SH-SY5Y (cell line): ENCODE measurements around the gene EMX2.

Experiments
- GATA2 ChIP-seq: IDR thresholded peaks from 2 replicates; pipeline ENCODE4 v1.6.1; 2011; ENCODE audit warnings: mild to moderate bottlenecking, low read depth, low read length
- GATA3 ChIP-seq: IDR thresholded peaks from 2 replicates; pipeline ENCODE4 v1.6.1; 2011; ENCODE audit warnings: low read depth, mild to moderate bottlenecking, low read length, moderate library complexity

EMX2 gene

DNA sequence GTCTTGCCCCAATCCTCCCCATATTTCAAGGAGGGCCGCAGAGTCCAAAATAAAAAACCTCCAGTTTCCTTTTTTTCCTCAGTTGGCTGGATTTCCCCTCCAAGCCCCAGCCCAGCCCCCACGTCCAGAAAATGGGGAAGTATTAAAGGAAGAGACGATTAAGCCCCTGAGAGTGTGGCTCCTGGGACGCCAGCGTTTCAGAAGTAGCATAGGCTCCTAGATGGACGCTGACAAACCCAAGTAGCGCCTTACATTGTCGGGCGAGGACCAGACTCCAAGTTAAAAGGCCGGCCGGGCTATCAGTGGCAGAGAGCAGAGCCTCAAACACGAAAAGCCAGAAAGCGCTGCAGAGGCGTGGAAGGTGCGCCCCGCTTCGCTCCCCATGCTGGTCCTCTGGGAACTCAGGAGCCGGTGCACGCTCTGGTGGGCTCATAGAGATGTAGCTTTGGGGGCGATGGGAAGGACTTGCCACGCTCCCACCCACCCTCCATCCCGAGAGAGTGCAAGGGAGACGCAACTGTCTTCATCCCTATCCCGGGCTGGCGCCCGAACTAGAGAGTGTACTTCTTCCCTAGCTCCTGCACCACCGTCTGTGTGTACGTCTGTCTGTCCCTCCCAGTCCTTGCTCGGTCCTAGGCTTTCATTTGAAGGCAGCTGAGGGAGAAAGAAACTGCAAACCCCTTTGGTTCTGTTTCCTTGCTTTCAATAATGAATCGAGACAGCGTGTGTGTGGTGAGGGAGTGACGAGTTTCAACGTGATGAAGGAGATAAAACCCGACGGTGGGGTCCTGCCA lies 6.3 kb upstream of the EMX2 start:
- TF ChIP-seq GATA3 (no peak), GATA2 (0 out of 2 replicates have a peak, but pooled peaks have one; percentile 22)

DNA sequence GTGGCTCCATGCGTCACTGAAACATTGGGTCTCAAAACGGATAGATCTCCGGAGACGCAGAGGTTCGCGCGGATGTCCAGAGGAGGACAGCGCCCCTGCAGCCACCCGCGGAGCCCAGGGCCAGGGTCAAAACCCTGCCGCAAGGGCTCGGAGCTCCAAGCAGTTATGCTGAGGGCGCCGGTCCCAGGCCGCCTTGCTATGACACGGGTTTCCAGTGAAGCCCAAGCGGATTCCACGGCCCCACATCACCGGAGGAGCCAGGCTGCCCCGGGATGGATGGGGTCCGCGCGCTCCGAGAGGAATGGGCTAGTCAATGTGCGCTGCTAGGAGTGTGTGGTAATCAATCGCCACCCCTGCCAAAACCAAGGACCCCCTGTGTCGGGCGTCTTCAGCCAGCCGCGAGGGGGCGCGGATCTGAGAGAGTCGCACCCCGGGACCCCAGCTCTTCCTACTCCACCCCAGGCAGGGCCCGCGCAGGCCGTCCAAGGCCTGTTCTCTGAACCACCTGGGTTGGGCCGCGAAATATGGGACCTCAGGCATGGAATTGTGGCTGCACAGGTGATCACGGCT lies 5.6 kb upstream of the EMX2 start:
- TF ChIP-seq GATA3, result no peak

DNA sequence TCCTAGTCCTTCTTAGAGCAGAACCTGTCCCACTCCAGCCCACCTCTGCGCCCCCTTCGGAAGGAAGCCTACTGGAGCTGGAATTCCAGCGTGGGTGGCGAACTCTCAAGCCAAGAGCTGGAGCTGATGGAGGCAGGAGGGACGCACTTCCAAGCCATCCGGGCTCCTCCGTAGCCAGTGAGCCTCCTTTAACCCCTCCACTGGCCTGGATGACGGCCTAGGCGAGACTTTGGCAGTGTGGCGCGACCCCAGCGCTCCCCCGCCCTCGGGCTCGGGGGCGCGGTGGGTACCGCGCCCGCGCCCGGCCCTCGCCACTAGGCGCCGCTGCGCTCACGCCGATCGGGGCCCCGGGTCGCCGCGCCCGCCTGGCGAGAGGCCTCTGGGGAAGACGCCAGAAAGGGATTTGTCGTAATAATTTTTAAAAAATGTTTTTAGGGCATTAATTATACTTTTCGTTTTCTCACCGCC lies 5.1 kb upstream of the EMX2 start:
- no peak for TF ChIP-seq GATA3
- TF ChIP-seq GATA2, result no peak

DNA sequence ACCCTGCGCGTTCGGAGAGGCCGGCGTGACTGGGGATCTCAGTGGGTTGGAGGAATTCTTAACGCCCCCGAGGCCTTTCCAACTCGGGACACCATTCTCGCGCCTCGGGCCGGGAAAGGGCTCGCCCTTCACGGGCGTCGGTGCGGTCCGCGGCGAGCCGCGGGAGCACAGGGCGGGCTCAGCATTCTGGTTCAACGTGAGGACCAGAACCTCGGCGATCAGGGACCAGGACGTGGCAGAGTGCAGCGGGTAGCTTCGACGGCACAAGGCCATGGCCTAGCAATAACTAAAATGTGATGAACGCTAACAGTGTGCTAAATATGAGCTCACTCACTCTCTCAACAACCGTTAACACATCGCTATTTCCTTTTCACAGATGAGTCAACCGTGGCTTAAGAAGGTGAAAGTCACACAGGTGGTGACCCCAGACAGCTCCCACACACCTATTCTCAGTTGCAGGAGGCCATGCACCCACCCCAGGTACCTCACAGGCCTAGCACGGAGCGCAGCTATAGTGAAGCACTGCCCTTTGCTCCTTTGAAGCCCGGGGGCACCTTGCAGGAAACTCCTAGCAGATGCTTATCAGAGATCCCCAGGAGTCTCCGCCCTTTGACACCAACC lies 4.5 kb upstream of the EMX2 start:
- TF ChIP-seq GATA3, result no peak
- TF ChIP-seq GATA2, result no peak

DNA sequence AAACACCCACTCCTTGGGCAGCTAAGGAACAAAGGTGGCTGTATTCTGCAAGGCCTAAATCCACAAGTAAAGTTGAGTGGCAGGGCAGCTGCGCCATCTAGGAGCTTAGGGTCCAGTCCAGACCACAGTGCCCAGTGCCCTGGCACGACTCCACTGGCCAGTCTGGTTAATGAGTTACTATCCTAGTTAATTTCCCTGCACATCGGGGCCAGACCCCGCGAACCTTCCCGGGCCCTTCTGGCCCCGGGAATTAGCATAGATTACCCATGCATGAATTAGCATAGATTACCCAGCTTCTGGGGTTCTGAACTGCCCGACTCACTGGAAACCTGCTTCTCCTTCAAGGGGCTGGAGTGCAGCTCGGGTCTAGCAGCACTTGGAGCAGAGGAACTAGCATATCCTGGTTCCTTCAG lies 3.2 kb upstream of the EMX2 start:
- TF ChIP-seq GATA2 (no peak), GATA3 (no peak)

DNA sequence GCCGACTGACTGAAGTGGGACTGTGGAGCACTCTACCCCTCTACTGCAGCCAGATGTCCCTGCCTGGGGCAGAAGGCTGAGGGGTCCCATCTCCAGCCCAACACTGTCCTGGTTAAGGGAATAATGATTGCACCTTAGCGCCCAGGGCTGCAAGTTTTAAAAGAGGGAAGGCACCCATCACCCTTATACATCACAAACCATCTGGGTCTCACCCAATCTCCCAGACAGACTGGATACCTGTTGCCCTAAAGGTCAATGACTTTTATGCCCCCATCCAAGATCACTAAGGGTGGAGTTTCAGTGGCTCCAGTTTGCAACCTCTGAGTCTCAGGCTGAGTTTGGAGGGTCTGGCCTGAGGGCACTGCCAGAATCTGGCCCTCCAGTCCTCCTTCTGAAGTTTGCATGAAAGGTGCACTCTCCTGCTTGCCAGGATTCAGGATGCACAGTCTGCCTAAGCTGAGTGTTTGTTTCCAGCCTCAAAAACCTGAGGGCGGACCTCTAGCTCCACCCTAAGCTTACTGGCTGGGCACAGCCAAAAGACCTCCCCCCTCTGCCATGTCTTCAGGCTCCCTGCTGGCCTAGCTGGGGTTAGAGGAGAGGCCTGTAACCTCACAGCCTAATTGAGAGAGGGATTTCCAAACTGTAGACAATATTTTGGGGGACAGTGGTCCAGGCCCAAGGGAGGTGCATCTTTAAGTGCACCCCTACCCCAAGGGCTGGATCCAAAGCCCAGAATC lies 2.5 kb upstream of the EMX2 start:
- TF ChIP-seq GATA2 (no peak), GATA3 (no peak)

DNA sequence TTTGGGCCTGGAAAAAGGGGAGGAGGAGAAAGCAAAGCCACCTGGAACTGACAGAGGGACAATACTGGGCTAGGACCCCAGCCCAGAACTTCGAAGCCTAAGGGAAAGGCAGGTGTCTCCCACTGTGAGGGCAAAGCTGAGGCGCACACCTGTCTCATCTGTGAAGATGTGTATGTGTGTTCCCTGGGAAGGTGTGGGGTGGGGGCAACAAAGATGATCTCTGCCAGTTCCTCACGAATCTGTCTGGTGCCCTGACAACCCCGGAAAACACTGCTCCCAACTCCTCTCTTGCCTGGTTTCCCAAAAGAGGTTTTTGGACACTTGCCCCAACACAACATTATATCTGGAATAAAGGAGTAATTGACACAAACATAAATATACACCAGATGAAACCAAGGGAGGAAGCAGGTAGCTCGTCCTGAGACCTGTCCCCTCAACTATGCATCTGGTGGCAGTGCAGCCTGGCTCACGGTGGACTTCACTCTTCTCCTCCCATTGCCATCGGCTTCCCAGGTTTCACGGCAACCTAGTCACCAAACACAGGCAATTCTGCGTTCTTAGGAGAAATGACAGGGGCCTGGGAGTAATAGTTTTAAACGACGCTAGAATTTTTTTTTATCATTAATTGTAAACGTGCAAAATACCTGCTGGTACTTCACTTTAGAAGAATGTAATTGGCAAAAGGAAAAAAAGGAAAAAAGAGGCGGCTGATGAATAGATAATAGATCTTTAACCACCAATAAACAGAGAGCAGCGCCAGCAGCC lies 1.7 kb upstream of the EMX2 start:
- TF ChIP-seq GATA3 (no peak), GATA2 (no peak)

DNA sequence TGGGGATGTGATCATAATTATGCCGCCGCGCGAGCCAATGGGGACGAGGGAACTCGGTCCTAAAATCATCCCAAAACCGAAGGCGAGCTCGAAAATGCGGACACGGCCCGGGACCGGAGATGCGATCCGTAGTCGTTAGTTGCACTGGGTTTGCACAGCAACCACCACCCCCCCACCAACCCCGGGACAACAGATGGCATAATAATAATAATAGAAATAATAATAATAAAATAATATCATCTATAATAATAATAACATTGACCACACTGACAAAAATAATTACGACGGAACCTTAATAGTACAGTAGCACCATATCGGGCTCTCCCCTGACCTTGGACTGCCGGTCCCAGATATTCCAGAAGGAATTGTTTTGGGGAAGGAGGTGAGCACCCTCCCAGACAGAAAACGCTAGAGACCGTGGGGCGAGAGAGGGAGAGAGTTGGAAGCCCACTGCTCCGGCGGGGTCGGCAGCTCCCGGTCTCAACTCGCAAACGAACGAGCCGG lies 1.1 kb upstream of the EMX2 start:
- TF ChIP-seq GATA2 (no peak), GATA3 (no peak)

DNA sequence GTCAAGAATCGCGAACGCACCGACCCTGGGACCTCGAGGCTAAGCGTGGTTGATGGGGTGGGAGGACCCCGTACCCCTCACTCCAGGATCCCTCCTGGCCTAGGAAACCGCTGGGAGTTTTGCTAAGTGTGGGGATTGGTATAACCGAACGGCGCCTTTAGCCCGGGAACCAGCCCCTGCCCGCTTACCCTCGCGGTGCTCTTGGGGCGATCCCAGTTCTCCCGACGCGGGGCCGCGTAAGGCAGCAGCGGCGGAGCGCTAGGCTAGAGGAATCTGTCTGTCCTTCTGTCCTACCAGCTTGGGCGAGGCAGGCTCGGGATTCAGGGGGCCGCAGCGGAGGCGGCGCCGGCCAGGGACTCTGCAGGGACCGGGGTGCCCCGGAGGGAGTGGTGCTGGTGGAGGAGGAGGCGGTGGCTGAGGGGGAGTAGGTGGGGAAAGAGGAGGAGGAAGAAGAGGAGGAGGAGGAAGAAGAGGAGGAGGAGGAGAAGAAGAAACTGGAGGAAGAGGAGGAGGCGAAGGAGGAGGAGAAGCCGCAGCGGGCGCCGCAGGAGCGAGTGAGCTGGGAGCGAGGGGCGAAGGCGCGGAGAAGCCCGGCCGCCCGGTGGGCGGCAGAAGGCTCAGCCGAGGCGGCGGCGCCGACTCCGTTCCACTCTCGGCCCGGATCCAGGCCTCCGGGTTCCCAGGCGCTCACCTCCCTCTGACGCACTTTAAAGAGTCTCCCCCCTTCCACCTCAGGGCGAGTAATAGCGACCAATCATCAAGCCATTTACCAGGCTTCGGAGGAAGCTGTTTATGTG lies 439 bp upstream of the EMX2 start:
- TF ChIP-seq GATA3 (no peak), GATA2 (no peak)

DNA sequence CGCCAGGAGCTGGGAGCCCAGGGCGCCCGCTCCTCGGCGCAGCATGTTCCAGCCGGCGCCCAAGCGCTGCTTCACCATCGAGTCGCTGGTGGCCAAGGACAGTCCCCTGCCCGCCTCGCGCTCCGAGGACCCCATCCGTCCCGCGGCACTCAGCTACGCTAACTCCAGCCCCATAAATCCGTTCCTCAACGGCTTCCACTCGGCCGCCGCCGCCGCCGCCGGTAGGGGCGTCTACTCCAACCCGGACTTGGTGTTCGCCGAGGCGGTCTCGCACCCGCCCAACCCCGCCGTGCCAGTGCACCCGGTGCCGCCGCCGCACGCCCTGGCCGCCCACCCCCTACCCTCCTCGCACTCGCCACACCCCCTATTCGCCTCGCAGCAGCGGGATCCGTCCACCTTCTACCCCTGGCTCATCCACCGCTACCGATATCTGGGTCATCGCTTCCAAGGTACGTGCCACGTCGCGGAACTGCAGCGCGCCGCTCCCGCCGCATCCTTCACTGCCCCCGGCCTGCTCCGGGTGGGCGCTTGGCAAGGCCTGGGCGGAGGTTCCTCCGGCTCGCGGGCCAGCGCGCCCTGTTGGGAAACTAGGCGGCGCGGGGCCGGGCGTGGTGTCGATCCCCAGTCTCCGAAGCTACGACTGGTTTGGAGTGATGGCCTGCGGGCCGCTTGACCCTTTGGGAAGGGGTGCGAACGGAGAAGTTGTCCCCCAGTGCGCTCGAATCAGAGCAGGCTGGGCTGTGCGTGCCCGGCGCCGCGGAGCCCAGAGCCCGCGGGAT lies 868 bp downstream of the EMX2 start:
- TF ChIP-seq GATA2 (no peak), GATA3 (no peak)

DNA sequence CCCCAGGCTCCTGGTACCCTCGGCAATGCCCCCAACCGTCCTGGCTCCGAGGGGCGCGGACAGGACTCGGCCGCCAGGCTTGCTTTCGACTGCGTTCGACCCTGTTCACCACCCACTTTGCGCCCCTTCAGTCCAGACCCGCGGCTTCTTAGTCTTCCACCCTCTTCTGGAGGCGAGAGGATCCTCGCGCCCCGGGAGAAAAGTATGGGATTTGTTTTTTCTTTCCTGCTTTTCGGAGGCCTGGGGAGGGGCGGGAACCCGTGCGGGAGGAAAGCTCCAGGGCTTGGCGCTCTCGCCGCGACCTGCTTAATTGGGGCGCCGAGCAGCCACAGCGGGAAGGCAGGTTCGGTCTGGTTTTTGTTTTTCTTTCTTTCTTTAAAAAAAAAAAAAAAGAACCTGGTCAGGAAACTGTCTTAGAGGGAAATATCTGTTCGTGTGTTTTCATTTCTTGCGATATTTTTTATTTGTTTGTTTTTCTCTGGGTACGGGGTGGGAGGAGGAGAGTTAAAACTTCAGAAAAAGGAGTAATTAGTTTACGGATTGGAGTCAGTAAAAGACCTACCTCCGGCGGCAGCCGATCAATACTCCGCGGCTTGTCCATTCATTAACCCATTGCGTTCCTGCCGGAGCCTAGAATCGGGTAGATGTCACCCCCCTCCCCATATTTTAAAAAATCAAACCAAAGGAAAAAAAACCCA lies 1.6 kb downstream of the EMX2 start:
- TF ChIP-seq GATA2 (no peak), GATA3 (no peak)

DNA sequence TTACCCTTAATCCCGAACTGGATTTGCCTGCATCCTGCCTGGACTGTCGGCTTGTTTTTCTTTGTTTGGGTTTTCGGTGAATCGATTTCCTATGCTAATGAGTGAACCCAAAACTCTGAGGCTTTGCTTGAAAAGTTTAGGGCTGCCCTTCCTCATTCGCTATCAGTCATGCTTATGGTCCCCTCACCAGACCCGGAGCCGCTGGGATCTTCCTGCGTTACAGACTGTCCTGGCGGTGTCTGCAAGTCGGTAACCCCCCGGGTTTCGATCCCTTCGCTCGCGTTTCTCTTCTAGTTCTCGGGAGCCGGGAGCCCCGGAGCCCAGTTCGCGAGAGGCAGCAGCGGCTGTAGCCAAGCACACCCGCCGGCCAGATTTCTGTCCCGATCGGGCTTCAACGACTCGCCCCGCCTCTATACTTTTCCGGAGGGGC lies 2.2 kb downstream of the EMX2 start:
- TF ChIP-seq GATA2, result no peak
- TF ChIP-seq GATA3, result no peak
